GM19099 (cell line): Measurements from ENCODE around the gene TMEM59.

ENCODE experiments used
- POLR2A ChIP-seq: IDR thresholded peaks from 3 replicates; pipeline ENCODE4 v1.6.1; 2011; ENCODE audit warnings: low read depth; ENCODE audit not compliant: insufficient read length; ENCODE audit errors: extremely low read depth

The TMEM59 gene

GRCh38 chr1:54077359-54077758 is 24.4 kb upstream of the TMEM59 start:
- no peak for TF ChIP-seq POLR2A

- TF ChIP-seq POLR2A, result no peak
These were observed 17.3 kb upstream of the TMEM59 start for GRCh38 chr1:54070171-54070837.

- no peak for TF ChIP-seq POLR2A
These were observed 16.8 kb upstream of the TMEM59 start for GRCh38 chr1:54069791-54070170.

- TF ChIP-seq POLR2A, result no peak
These were observed 11.3 kb upstream of the TMEM59 start for GRCh38 chr1:54064299-54064698.

- TF ChIP-seq POLR2A, result no peak
These were observed 1.4 kb upstream of the TMEM59 start for GRCh38 chr1:54054438-54054749.

- TF ChIP-seq POLR2A, result no peak
These were observed 887 bp upstream of the TMEM59 start for GRCh38 chr1:54053745-54054437.

- no peak for TF ChIP-seq POLR2A
These were observed 522 bp downstream of the TMEM59 start for GRCh38 chr1:54052431-54052933.

- TF ChIP-seq POLR2A, result no peak
These were observed 1.0 kb downstream of the TMEM59 start for GRCh38 chr1:54051933-54052430.

- TF ChIP-seq POLR2A, result no peak
These were observed 5.4 kb downstream of the TMEM59 start for GRCh38 chr1:54047384-54048305.

- TF ChIP-seq POLR2A, result no peak
These were observed 6.2 kb downstream of the TMEM59 start for GRCh38 chr1:54046671-54047383.

- TF ChIP-seq POLR2A, result no peak
These were observed 7.5 kb downstream of the TMEM59 start for GRCh38 chr1:54045496-54045895.

- TF ChIP-seq POLR2A, result no peak
These were observed 11.2 kb downstream of the TMEM59 start for GRCh38 chr1:54041806-54042205.

GRCh38 chr1:54037476-54037875 is 15.5 kb downstream of the TMEM59 start:
- TF ChIP-seq POLR2A, result no peak
